Measurements from ENCODE around the gene AHCY.
A peak's percentile ranks its signal among the peaks of the same experiment; 100 is the strongest.
"Not testable (repeated sequence)": the region's sequence is repeated elsewhere in the genome, so short reads cannot be mapped to it uniquely, and the experiment has no call there.

AHCY gene

DNA sequence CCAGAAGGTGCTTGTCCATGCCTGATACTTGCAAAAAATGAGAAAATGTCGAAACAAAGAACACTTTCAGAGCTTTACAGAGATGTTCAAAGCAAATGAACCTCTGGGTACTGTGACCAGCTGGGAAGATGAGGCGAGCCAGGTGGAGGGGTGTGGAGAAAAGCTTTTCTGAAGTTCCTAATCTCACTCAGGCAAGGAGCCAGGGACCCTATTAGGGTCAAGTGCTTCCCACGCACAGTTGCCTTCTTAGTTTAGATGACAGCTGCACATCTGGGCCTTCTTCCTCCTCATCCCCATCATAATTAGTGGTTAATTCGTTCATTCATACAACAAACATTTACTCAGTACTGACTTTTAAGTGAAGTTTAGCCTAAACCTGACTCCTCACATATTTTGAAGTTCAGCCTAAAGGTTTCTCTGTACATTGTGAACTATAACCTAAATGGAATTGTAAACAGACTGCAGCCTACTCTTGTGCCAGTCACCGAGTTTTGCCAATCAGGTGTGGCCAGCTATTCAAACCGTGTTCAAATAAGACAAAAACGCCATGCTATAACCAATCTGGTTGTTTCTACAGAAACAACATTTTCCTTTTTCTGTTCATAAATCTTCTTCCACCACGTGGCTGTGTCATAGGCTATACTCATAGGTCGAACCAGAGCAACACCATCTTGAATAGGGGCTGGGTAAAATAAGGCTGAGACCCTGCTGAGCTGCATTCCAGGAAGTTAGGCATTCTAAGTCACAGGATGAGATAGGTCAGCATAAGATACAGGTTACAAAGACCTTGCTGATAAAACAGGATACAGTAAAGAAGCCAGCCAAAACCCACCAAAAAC is 19.3 kb upstream of the AHCY start:
- no peak for DNase-seq

DNA sequence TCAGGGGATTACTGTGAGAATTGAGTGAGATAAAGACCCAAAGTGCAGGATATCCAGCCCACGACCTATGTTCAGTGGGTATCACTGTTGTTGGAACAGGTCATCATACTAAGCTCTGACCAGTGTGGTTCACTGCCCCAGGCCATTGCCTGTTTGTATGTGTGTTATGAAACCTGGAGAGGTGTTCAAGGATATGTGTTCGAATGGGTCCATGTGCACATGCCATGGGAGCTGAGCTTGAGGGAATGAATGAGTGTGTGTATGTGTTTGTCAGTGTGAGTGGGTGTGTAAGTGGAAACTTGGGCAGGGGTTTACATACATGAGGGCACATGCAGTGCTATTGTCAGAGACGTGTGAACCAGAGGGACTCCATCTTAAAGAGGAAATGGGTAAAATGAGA is 17.7 kb upstream of the AHCY start:
- no peak for DNase-seq

DNA sequence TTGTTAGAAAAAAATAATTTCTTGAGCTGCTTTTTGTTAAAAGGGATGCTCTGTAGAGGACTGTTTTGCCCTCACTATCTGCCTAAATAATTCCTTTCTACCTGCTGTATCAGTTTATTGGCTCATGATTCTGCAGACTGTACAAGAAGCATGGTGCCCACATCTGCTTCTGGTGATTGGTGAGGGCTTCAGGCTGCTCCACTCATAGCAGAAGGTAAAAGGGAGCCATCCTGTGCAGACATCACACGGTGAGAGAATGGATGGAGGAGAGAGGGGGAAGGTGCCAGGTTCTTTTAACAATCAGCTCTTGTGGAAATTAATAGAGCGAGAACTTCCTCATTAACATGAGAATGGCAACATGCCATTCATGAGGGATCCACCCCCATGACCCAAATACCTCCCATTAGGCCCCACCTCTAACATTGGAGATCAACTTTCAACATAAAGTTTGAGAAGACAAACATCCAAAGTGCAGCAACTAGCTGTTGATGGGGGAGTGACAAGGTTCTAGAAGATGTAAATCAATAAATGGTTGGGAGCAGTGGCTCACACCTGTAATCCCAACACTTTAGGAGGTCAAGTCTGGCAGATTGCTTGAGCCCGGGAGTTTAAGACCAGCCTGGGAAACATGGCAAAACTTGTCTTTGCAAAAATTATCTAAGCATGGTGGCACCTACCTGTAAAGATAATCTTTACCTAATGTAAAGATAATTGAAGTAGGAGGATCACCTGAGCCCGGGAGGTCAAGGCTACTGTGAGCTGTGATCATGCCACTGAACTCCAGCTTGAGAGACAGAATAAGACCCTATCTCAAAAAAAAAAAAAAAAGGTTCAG is 15.7 kb upstream of the AHCY start:
- DNase-seq: no peak

DNA sequence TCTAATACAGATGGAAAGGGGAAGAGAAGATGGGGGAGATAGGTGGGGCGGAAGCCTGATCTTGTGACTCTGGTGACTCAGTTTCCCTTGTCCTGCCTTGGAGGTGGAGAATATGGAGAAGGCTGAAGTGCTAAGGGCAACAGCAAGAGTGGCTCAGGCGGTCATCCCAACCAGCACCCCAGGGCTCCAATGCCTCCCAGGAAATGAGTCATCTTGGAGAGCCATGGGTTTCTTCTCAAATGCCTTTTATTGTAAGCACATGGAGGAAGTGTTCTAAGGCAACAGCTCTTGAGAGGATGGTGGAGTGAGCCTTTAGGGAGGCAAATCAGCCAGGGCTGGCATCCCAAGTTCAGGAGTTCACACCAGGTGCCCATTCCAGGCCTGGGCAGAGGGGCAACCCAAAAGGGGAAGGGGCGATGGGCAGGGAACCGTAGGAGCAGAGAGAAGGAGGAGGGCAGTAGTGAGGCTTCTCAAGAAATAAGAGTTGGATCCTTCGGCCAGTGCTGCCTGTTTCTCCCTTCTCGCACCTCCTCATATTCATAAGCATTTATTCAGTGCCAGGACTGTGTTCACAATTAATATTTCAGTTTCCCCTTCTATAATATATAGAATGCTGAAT is 13.2 kb upstream of the AHCY start:
- no peak for DNase-seq

DNA sequence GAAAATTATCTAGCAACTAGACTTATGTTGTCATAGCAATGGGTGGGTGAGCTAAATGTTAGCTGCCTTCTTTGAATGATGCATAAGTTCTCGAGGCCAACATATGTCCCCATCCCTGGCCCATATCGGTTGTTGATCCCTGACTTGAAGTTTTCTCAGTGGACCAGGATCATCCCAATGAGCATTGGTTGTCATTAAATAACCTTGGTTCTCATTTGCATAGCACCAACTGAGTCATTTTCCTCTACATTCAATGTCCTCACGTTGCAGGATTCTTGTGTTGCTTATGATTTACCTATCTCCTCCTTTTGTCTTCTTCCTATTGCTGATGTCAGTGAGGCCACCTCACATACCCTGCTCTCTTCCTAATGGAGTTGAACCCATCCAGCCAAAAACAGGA is 12.1 kb upstream of the AHCY start:
- no peak for DNase-seq

DNA sequence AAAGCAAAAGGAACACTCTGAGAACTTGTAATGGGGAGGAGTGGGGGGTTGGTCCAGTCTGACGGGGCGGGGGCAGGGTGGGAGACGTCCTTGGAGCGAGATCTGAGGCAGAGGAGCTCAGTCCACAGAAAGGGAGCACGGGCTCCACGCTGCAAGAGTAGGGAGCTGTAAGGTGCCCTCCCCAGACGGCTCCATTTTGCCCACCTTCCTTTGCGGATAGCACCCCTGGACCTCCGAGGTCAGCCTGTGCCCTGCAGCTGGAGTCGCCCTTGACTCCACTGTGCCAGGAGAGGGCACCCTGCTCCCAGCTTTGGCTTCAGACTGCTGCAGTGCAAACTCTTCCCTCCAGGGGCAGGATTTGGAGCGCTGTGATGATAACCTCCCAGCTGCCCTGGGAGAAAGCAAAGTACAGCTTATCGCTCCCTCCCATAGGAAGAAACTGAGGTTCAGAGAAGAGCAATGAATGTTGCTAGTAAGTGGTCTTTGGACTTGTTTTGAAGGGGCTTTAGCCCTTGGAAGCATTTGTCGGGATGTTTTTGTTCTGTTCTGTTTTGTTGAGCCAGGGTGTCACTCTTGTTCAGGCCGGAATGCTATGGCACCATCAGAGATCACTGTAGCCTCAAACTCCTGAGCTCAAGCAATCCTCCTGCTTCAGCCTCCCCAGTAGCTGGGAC is 9.5 kb upstream of the AHCY start:
- peak; percentile 86 for DNase-seq

DNA sequence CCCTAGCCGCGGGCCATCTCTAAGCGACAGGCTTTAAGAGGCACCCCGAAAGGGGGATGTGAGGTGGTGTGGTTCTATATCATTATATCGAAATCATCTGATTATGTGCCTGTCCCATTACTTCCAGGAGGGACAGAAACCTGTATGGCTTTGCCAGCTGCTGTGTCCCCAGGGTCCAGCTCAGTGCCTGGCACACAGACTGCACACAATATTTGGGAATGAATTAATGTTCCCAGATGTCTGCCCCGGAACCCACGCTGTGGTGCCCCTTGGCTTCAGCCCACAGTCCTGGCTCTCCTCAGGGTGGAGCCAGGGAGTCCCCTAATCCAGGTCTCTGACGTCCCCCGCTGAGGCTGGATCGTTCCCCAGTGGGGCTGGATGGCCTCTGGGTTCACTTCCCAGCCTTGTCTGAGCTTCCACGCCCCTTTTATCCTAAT is 8.9 kb upstream of the AHCY start:
- DNase-seq: no peak

DNA sequence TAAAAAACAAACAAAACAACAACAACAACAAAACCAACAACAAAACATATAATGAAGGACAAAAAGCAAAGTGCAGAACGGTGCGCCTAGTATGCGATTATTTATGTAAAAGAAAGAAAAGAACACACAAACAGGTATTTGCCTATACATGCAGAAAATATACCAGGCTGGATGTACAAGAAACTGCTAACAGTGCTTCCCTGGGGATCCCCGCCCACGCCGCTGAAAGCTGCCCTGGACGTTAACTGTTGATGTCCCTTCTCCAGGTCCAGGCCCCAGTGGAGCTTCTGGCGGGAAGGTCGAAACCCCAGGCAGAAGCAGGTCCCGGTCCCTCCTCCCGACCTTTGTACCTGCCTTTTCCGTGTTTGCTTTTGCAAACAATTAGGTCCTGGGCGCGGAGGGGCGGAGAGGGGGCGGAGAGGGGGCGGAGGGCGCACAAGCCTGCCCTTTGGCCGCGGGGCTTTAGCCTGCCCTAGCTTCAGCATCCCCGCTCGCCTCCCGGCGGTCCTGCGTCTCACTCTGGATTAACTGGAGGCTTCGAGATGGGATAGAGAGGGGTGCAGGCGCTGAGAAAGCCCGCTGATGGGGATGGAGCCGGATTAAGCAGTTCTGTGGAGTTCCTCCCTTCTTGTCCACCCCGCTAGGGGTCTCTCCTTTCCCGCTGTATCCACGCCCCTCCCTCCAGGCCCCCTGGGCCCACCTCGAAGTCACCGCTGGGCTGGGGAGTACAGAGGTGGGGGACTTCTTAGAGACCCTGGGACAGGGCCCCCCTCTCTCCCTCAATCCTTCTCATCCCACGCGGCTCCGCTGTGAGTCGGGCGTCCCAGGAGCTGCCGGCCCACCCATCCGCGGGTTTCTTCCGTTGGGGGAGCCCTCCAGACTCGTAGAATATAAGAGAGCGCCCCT is 8.2 kb upstream of the AHCY start:
- no peak for DNase-seq

DNA sequence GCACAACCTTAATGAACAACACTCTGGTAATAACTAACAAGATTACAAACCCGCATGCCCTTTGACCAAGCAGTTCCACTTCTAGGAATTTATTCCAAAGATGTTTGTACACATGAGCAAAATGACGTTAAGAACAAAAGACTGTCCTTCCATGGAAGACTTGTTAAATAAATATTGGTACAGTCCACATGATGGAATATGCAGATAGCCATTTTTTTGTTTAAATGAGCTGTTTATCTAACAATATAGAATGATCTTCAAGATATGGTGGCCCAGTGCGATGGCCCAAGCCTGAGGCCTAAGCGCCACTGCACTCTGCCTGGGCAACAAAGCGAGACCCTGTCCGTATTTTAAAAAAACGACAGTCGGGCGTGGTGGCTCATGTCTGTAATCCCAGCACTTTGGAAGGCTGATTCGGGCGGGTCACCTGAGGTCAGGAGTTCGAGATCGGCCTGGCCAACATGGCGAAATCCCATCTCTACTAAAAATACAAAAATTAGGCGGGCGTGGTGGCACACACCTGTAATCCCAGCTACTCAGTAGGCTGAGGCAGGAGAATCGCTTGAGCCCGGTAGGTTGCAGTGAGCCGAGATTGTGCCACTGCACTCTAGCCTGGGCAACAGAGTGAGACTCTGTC is 7.4 kb upstream of the AHCY start:
- DNase-seq: no peak

DNA sequence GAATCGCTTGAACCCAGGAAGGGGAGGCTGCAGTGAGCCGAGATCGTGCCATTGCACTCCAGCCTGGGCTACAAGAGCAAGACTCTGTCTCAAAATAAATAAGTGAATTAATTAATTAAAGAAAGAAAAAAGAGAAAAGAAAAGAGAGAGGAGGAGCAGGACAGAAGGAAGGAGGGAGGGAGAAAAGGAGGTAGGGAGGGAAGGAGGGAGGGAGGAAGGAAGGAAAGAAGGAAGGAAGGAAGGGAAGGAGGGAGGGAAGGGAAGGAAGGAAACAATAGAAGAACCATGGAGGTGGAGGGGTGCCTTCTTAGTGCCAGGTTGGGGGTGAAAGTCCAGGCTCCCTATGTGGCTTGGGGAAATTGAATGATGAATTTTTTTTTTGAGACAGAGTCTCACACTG is 6.5 kb upstream of the AHCY start:
- no peak for DNase-seq

DNA sequence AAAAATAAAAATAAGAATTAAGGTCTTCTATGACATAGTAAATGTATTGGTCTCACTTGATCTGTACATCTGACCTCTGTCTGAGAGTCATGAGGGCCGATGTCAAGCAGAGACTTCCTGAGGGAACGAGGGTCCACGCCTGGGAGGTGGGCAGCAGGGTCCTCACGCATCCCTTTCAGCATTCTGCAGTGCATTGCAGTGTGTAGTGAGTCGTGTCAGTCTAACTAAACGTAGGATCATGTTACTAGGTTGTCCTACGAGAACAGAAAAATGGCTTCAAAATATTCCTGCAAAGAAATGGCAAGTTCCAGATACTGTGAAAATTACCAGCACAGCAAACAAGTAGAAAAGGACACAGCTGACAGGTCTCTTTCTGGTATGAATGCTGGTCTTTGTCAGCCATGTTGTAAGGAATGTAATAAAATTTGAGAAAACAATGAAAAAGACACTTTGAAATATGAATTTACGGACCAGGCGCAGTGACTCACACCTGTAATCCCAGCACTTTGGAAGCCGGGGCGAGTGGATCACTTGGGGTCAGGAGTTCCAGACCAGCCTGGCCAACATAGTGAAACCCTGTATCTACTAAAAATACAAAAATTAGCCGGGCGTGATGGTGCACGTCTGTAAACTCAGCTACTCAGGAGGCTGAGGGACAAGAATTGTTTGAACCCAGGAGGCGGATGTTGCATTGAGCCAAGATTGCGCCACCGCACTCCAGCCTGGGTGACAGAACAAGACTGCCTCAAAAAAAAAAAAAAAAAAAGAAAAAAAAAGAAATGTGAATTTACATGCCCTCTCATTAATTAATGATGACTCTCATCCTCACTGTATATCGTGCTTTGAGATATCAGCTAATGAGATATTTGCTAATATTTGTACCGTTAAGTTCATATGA is 2.4 kb upstream of the AHCY start:
- no peak for DNase-seq

DNA sequence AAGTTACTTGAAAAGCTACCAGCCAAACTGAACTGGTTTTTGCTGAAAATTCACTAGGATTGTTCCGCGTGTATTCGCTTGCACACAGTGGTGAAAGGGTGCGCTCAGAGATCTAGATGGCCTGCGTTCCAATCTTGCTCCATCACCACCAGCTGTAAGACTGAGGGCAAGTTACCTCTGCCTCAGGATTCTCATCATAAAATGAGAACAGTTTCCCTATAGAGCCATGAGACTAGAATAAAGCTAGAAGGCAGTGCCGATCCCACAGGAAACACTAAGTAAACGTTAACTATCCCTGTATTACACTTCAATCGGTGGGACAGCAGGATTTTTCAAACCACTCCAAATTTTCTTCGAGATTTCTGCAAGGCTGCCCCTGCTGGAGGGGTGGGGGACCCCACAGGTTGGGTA is 838 bp downstream of the AHCY start:
- no peak for DNase-seq

DNA sequence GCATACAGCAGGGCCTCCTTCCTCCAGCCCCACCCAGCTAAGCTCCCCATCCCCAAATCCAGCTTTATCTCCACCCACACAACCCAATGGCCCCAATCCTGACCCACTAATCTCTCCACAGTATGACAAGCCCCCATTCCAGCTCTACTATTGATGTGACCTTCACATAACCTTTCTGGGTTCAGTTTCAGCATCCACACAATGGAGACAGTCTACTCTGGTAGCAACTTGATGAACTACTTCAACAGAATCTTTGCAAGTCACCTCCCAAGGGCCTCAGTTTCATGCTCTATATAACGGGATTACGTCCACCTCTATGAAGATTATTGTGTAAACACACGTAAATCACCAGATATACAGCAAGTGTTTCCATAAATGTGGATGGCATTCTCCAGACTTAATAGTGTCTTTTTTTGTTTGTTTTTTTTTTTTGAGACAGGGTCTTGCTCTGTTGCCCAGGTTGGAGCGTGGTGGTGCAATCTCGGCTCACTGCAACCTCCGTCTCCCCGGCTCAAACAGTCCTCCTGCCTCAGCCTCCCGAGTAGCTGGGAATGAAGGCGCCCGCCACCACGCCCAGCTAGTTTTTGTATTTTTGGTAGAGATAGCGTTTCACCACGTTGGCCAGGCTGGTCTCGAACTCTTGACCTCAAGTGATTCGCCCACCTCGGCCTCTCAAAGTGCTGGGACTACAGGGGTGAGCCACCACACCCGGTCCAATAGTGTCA is 1.4 kb downstream of the AHCY start:
- DNase-seq: no peak

DNA sequence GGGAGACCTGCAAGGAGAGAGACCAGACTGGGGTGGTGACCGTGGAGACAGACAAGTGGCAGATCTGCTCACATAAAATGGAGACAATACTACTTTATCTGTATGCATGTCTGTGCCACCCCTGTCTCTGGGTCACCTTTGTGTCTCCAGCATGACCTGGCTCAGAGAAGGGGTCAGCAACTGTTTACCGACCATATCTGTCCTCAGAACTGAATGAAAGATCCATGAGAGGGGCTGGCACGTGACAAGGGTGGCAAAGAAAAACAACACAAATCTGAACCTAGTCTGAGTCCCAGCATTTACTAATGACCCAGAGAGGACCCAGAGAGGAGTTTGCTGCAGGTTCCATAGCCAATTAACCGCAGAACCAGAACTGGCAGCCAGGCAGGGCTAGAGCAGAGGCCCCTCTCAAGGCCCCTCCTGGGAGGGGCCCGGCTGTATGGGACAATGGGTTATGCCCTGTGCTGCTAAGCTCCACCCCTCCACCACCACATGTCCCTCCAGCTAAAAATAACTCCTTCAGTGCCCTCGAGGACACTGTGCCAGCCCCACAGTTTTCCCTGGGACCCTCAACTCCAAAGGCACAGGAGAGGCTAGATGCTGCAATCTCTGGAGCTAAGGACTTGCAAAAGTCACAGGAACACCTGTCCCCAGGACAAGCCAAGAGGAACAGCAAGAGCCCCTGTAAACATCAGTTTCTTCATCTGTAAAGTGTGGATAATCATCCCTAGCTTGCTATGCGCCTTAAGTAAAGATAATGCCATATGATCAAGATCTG is 2.2 kb downstream of the AHCY start:
- no peak for DNase-seq

DNA sequence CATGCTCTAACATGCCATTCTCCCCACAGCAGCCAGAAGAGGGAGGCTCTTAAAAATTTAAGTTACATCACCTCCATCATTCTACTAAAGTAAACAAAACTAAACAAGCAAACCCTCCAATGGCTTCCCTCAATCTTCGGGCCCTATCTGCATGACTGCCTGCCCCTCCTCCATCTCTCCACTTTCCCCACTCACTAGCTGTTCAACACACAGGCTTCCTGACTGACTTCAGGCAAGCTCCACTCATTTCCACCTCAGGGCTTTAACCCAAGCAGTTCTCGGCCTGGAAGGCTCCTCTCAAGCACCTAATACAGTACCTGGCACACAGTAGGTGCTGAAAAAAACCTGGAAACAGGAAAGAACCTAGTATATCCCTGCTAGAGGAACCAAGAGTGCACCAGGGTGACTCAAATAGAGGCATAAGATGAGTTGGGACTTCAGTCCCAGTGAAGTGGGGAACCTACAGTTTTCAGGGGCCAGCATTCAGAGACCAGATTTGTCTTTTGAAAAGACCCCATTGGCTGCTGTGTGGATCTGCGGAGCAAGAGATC is 2.8 kb downstream of the AHCY start:
- DNase-seq: no peak

DNA sequence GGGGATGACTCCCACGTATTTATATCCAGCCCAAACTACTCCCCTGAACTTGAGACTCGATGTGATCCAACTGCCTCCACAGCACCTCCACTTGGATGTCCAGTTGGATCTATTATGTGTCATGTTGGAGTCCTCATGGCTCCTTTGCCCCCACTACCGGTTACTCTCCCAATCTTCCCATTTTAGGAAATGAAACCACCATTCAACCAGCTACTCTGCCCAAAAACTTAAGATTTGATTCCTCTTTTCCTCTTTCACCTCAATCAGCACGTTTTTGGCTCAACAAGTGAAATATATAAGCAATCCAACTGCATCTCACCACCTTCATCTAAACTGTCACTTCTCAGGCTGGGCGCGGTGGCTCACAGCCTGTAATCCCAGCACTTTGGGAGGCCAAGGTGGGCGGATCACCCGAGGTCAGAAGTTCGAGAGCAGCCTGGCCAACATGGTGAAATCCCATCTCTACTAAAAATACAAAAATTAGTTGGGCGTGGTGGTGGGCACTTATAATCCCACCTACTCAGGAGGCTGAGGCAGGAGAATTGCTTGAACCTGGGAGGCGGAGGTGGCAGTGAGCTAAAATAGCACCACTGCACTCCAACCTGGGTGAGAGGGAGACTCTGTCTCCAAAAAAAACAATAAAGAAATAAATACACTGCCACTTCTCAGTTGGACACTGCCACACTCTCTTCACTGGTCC is 3.4 kb downstream of the AHCY start:
- DNase-seq: no peak

DNA sequence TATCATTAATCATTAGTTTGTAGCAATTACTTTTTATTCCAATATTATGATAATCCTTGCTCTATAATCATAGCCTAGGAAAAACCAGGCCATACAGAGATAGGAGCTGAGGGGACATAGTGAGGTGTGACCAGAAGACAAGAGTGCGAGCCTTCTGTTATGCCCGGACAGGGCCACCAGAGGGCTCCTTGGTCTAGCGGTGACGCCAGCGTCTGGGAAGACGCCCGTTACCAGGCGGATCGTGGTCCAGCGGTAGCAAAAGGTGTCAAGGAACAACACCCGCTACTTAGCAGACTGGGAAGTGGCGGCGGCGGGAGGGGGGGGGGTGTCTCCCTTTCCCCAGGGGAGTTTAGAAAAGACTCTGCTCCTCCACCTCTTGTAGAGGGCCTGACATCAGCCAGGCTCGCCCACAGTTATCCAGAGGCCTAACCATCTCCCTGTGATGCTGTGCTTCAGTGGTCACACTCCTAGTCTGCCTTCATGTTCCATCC is 4.8 kb downstream of the AHCY start:
- DNase-seq: not testable (repeated sequence)

DNA sequence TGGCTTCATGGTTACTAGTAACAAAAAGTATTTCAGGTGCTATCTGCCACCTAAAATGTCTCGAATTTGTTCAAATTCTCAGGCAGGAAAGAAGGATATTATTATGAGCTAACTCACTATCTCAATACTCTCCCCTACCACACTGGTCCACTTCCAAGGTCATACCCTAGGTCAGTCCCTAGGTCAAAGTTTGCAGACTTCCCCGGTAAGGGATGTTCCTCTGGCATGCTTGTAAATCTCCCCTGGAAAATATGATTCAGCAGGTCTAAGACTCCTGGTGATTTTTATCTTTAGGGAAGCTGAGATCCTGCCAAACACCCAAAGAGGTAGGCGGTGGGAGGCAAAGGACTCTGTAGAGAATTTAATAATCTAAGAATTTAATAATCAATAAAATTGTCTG is 6.7 kb downstream of the AHCY start:
- DNase-seq: no peak
